Peyer's patch (tissue), 4 donors: ENCODE results near the gene TEKTIP1.

ENCODE experiments used
- POLR2A ChIP-seq, 2 donors: fragments of 450-650 bp; IDR thresholded peaks; one replicate each; pipeline ENCODE4 v1.5.1; 2017; ENCODE audit warnings: antibody characterized with exemption in 2 of 2, mild to moderate bottlenecking in 2 of 2, moderate library complexity in 2 of 2
- TF ChIP-seq, protein P1 (sequence below), 6 experiments: fragments of 450-650 bp in 4 of 6; fragments of 200-600 bp in 2 of 6; sonication (generic) in 1 of 6; IDR thresholded peaks; one replicate each; pipeline ENCODE4 v1.5.1; 2017 to 2019; ENCODE audit warnings: antibody characterized with exemption in 6 of 6, mild to moderate bottlenecking in 3 of 6, moderate library complexity in 1 of 6

DNA sequence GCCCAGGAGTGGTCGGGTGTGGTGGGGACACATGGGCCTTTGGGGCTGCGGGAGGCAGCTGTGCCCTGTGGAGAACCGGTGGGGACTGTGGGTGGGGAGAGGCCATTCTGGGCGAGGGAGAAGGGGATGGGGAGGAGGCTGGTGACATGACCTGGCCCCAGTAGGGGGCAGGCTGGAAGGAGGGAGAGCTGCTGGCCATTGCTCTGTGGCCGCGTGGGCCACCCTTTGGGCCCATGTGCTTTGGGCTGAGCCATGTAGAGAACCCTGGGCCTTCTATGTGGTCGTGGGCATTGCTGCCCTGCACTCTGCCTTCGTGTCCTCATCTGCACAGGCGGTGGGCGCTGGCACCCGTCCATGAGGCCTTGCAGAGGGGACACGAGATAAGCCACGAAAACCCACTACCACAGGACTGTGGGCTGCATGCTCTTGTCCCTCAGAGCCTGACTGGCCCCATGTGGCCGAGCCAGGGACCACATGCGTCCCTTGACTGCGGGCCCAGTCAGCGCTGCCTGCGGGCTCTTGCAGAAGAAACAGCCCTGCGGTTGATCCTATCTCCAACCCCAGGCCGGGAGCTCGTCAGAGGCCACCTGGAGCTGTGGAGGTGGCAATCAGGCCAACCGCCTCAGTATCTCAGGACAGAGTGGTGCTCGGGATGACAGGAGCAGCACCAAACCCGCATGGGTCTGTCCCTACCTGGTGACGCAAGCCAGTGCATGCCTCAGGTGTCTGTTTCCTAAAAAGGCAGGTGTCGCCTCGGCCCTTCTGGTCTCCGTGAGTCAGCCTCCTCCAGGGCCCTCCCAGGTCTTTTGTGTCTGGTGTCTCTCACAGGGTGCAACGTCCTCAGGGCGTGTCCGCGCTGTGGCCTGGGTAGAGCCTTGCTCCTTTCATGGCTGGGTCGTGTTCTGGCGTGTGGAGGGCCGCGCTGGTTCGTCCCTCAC lies 18.5 kb upstream of the TEKTIP1 start:
- TF ChIP-seq, protein P1, sequence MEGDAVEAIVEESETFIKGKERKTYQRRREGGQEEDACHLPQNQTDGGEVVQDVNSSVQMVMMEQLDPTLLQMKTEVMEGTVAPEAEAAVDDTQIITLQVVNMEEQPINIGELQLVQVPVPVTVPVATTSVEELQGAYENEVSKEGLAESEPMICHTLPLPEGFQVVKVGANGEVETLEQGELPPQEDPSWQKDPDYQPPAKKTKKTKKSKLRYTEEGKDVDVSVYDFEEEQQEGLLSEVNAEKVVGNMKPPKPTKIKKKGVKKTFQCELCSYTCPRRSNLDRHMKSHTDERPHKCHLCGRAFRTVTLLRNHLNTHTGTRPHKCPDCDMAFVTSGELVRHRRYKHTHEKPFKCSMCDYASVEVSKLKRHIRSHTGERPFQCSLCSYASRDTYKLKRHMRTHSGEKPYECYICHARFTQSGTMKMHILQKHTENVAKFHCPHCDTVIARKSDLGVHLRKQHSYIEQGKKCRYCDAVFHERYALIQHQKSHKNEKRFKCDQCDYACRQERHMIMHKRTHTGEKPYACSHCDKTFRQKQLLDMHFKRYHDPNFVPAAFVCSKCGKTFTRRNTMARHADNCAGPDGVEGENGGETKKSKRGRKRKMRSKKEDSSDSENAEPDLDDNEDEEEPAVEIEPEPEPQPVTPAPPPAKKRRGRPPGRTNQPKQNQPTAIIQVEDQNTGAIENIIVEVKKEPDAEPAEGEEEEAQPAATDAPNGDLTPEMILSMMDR (IDR thresholded peaks at IDR 0.05), result no peak
- no peak for TF ChIP-seq POLR2A (IDR thresholded peaks at IDR 0.05)
